Middle frontal gyrus (tissue), 1 donor: ENCODE measurements around the gene NRAP.

ENCODE experiments used
- DNase-seq: peaks from one replicate; pipeline ENCODE4 v3.0.0-alpha.2; 2015; ENCODE audit warnings: low spot score; ENCODE audit errors: extremely low spot score

The NRAP gene

GRCh38 chr10:113610631-113611601 is 52.9 kb downstream of the NRAP start:
- no peak for DNase-seq

GRCh38 chr10:113609704-113610108 is 54.1 kb downstream of the NRAP start:
- no peak for DNase-seq

- no peak for DNase-seq
Observed at GRCh38 chr10:113605268-113605978, 58.4 kb downstream of the NRAP start.

- DNase-seq: no peak
Observed at GRCh38 chr10:113604572-113604971, 59.3 kb downstream of the NRAP start.

GRCh38 chr10:113603057-113603777 is 60.6 kb downstream of the NRAP start:
- DNase-seq: no peak

GRCh38 chr10:113600569-113600968 is 63.3 kb downstream of the NRAP start:
- DNase-seq: no peak

- no peak for DNase-seq
Observed at GRCh38 chr10:113594652-113595051, 69.2 kb downstream of the NRAP start.

GRCh38 chr10:113592380-113592779 is 71.5 kb downstream of the NRAP start:
- no peak for DNase-seq

- DNase-seq: no peak
Observed at GRCh38 chr10:113590581-113590980, 73.3 kb downstream of the NRAP start.

- no peak for DNase-seq
Observed at GRCh38 chr10:113589201-113589770, 74.6 kb downstream of the NRAP start.

- no peak for DNase-seq
Observed at GRCh38 chr10:113585949-113586348, 77.9 kb downstream of the NRAP start.

- DNase-seq: no peak
Observed at GRCh38 chr10:113583571-113583970, 80.3 kb downstream of the NRAP start.

- DNase-seq: no peak
Observed at GRCh38 chr10:113581092-113581491, 82.7 kb downstream of the NRAP start.

GRCh38 chr10:113578773-113579172 is 85.1 kb downstream of the NRAP start:
- DNase-seq: no peak

- DNase-seq: no peak
Observed at GRCh38 chr10:113576852-113577251, 87.0 kb downstream of the NRAP start.

- DNase-seq: no peak
Observed at GRCh38 chr10:113573368-113573767, 90.5 kb downstream of the NRAP start.

GRCh38 chr10:113572520-113573290 is 91.1 kb downstream of the NRAP start:
- no peak for DNase-seq

GRCh38 chr10:113569576-113569975 is 94.3 kb downstream of the NRAP start:
- no peak for DNase-seq

GRCh38 chr10:113566888-113567287 is 97.0 kb downstream of the NRAP start:
- DNase-seq: no peak

- no peak for DNase-seq
Observed at GRCh38 chr10:113565364-113565763, 98.5 kb downstream of the NRAP start.
